Liver (tissue), 9 donors: ENCODE measurements around the gene CDC42BPB. TPM values are rescaled to one million over a fixed set of nuclear protein-coding genes. Genes with fewer than 3 reads are reported as not detected.

Source experiments
- DNase-seq: peaks from one replicate; pipeline ENCODE4 v3.0.0-alpha.2; 2017; ENCODE audit warnings: low spot score
- H3K27ac ChIP-seq, 2 donors: one replicate each; pipeline ENCODE4 v1.7.0; 2013; ENCODE audit warnings: inconsistent platforms in 2 of 2, low read length in 2 of 2, control low read depth in 1 of 2, low read depth in 1 of 2, mild to moderate bottlenecking in 1 of 2
- H3K27me3 ChIP-seq, 4 donors: one replicate each; pipeline versions ENCODE4 v1.6.1 to v1.7.0; 2013; ENCODE audit warnings: low read length in 3 of 4, inconsistent platforms in 1 of 4, mild to moderate bottlenecking in 1 of 4, moderate library complexity in 1 of 4; ENCODE audit not compliant: control insufficient read depth in 4 of 4, insufficient read depth in 4 of 4
- H3K36me3 ChIP-seq, 4 donors: one replicate each; pipeline versions ENCODE4 v1.6.1 to v1.7.0; 2013; ENCODE audit warnings: low read length in 3 of 4, mild to moderate bottlenecking in 3 of 4, low read depth in 1 of 4, moderate library complexity in 1 of 4; ENCODE audit not compliant: control insufficient read depth in 4 of 4, insufficient read depth in 3 of 4
- H3K4me1 ChIP-seq, 4 donors: one replicate each; pipeline versions ENCODE4 v1.6.1 to v1.7.0; 2013; ENCODE audit warnings: low read length in 3 of 4, mild to moderate bottlenecking in 3 of 4, moderate library complexity in 1 of 4; ENCODE audit not compliant: control insufficient read depth in 4 of 4, insufficient read depth in 4 of 4
- H3K4me3 ChIP-seq, 3 donors: one replicate each; pipeline versions ENCODE4 v1.6.1 to v1.7.0; 2013; ENCODE audit warnings: low read length in 3 of 3, control low read depth in 1 of 3, low read depth in 1 of 3, mild to moderate bottlenecking in 1 of 3
- H3K9ac ChIP-seq, 2 donors: one replicate each; pipeline ENCODE4 v1.7.0; 2013; ENCODE audit warnings: low read length in 2 of 2, mild to moderate bottlenecking in 2 of 2, moderate library complexity in 2 of 2, control low read depth in 1 of 2, low read depth in 1 of 2
- H3K9me3 ChIP-seq, 4 donors: one replicate each; pipeline versions ENCODE4 v1.6.1 to v1.7.0; 2013; ENCODE audit warnings: low read length in 3 of 4; ENCODE audit not compliant: control insufficient read depth in 4 of 4
- EGR1 ChIP-seq, 2 donors: IDR thresholded peaks; 2 replicates each; pipeline ENCODE4 v1.6.1; 2016 to 2018; ENCODE audit warnings: antibody characterized with exemption in 2 of 2, low read depth in 2 of 2
- FOXA1 ChIP-seq: IDR thresholded peaks from 2 replicates; pipeline ENCODE4 v1.6.1; 2016; ENCODE audit warnings: antibody characterized with exemption
- GABPA ChIP-seq, 2 donors: IDR thresholded peaks in 1 of 2; conservative IDR thresholded peaks in 1 of 2; 2 replicates each; pipeline ENCODE4 v1.6.1; 2016; ENCODE audit warnings: antibody characterized with exemption in 2 of 2, mild to moderate bottlenecking in 1 of 2, moderate library complexity in 1 of 2
- HNF4A ChIP-seq, 2 donors: conservative IDR thresholded peaks; 2 replicates each; pipeline ENCODE4 v1.6.1; 2016; ENCODE audit warnings: antibody characterized with exemption in 2 of 2, mild to moderate bottlenecking in 2 of 2
- HNF4G ChIP-seq: IDR thresholded peaks from 2 replicates; pipeline ENCODE4 v1.6.1; 2016; ENCODE audit warnings: antibody characterized with exemption
- JUND ChIP-seq, 2 donors: IDR thresholded peaks; 2 replicates each; pipeline ENCODE4 v1.6.1; 2016; ENCODE audit warnings: antibody characterized with exemption in 2 of 2
- MAX ChIP-seq: IDR thresholded peaks from 2 replicates; pipeline ENCODE4 v1.6.1; 2016; ENCODE audit warnings: antibody characterized with exemption
- NR2F2 ChIP-seq: IDR thresholded peaks from 2 replicates; pipeline ENCODE4 v1.6.1; 2016; ENCODE audit warnings: antibody characterized with exemption
- RAD21 ChIP-seq, 2 donors: IDR thresholded peaks; 2 replicates each; pipeline ENCODE4 v1.6.1; 2016; ENCODE audit warnings: antibody characterized with exemption in 2 of 2, mild to moderate bottlenecking in 2 of 2
- REST ChIP-seq: IDR thresholded peaks from 2 replicates; pipeline ENCODE4 v1.6.1; 2016; ENCODE audit warnings: antibody characterized with exemption, mild to moderate bottlenecking
- SP1 ChIP-seq: IDR thresholded peaks from 2 replicates; pipeline ENCODE4 v1.6.1; 2018; ENCODE audit warnings: antibody characterized with exemption, mild to moderate bottlenecking
- TAF1 ChIP-seq: conservative IDR thresholded peaks from 2 replicates; pipeline ENCODE4 v1.6.1; 2016; ENCODE audit warnings: antibody characterized with exemption, mild to moderate bottlenecking
- YY1 ChIP-seq: IDR thresholded peaks from 2 replicates; pipeline ENCODE4 v1.6.1; 2016; ENCODE audit warnings: antibody characterized with exemption, mild to moderate bottlenecking
- WGBS: extraction: QIAGEN DNeasy Blood & Tissue Kit; methylation state at CpG from one replicate; pipeline ENCODE4 v1.1.7; 2013; 5-methylcytosine and 5-hydroxymethylcytosine counted together
- polyA plus RNA-seq, 2 donors: library from polyadenylated mRNA; stranded (reverse) in 1 of 2; unstranded in 1 of 2; fragments of 200-250 nt in 1 of 2; fragments of >200 nt in 1 of 2; fragmentation: Nextera tagmentation in 1 of 2; extraction: Ambion mirVana in 1 of 2; gene quantifications; one replicate each; pipeline versions ENCODE4 v1.2.1 to v1.2.3, GENCODE V29; 2013 to 2015
- total RNA-seq, 2 donors: library from RNA; depleted of rRNA; stranded (reverse); fragments of >200 nt; gene quantifications; one replicate each; pipeline ENCODE4 v1.2.3, GENCODE V29; 2014
- TF ChIP-seq, protein P1 (sequence below): IDR thresholded peaks from 2 replicates; pipeline ENCODE4 v1.6.1; 2016; ENCODE audit warnings: antibody characterized with exemption
- TF ChIP-seq, protein P2 (sequence below): fragments of 150-350 bp; IDR thresholded peaks from 2 replicates; pipeline ENCODE4 v1.5.1; 2017; ENCODE audit warnings: improper control_type of control experiment, low read depth, low read length; ENCODE audit not compliant: missing input control
- donor health status: healthy.
- donor health status: healthy.
- donor health status: healthy.
- donor health status: healthy.
- donor health status: healthy.

CDC42BPB gene
- total and polyA plus RNA-seq, 4 donors, result 4.1 to 78.7 (median 29.7) TPM

GRCh38 chr14:102949062-102949800 lies 108.1 kb downstream of the CDC42BPB start:
- WGBS, result 88% methylated on average over 28 of the region's 28 CpGs
- no peak overlapping the region for H3K4me3 ChIP-seq
- H3K27ac ChIP-seq, result no peak overlapping the region
- peaks cover 0 to 6% (median 3%) of the 10 kb centered on the region in 4 donors for H3K4me1 ChIP-seq
- H3K9me3 ChIP-seq, result no peaks in the 10 kb centered on the region
- TF ChIP-seq TAF1 (no peak), YY1 (no peak), NR2F2 (no peak), HNF4G (no peak), REST (no peak), JUND (IDR thresholded peaks at IDR 0.05) (no peak), SP1 (no peak), GABPA (IDR thresholded peaks at IDR 0.05 in 1 of 2, conservative IDR thresholded peaks at IDR 0.05 in 1 of 2) (no peak), HNF4A (conservative IDR thresholded peaks at IDR 0.05) (no peak)
- TF ChIP-seq, protein P1, sequence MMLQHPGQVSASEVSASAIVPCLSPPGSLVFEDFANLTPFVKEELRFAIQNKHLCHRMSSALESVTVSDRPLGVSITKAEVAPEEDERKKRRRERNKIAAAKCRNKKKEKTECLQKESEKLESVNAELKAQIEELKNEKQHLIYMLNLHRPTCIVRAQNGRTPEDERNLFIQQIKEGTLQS, result no peak
- TF ChIP-seq, protein P2, sequence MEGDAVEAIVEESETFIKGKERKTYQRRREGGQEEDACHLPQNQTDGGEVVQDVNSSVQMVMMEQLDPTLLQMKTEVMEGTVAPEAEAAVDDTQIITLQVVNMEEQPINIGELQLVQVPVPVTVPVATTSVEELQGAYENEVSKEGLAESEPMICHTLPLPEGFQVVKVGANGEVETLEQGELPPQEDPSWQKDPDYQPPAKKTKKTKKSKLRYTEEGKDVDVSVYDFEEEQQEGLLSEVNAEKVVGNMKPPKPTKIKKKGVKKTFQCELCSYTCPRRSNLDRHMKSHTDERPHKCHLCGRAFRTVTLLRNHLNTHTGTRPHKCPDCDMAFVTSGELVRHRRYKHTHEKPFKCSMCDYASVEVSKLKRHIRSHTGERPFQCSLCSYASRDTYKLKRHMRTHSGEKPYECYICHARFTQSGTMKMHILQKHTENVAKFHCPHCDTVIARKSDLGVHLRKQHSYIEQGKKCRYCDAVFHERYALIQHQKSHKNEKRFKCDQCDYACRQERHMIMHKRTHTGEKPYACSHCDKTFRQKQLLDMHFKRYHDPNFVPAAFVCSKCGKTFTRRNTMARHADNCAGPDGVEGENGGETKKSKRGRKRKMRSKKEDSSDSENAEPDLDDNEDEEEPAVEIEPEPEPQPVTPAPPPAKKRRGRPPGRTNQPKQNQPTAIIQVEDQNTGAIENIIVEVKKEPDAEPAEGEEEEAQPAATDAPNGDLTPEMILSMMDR, result no peak
- H3K36me3 ChIP-seq, result peaks cover 23 to 81% (median 42%) of the 10 kb centered on the region in 4 donors
- DNase-seq, result no peak
- no peak overlapping the region for H3K9ac ChIP-seq
- no peaks in the 10 kb centered on the region for H3K27me3 ChIP-seq

- no peak overlapping the region for H3K27ac ChIP-seq
- no peak for DNase-seq
- WGBS, result 82% methylated on average over 9 of the region's 9 CpGs
Observed at GRCh38 chr14:102948698-102949061, 108.7 kb downstream of the CDC42BPB start.

More at GRCh38 chr14:102948698-102949061, 108.7 kb downstream of the CDC42BPB start:
- Histone ChIP-seq H3K27me3 (no peaks in the 10 kb centered on the region), H3K4me1 (peaks cover 0 to 6% (median 3%) of the 10 kb centered on the region in 4 donors), H3K9ac (no peak overlapping the region), H3K36me3 (peaks cover 23 to 81% (median 41%) of the 10 kb centered on the region in 4 donors), H3K9me3 (no peaks in the 10 kb centered on the region), H3K4me3 (no peak overlapping the region)
- TF ChIP-seq REST (no peak), MAX (no peak), YY1 (no peak), EGR1 (IDR thresholded peaks at IDR 0.05; ENCODE audit: low read depth in 2 of 2) (no peak), FOXA1 (no peak), RAD21 (IDR thresholded peaks at IDR 0.05) (no peak)
- TF ChIP-seq, protein P2, result no peak
